Stimulated activated CD4-positive, alpha-beta T cell treated with anti-CD3 and anti-CD28 coated beads, Interleukin-2, amount 100 ng/mL, for 24 hours (primary cell): ENCODE results near the gene USP22.
"Not testable (repeated sequence)": the region's sequence is repeated elsewhere in the genome, so short reads cannot be mapped to it uniquely, and the experiment has no call there.

Source experiments
- DNase-seq, 2 donors: peaks; one replicate each; pipeline ENCODE4 v3.0.0-alpha.2; 2020

Gene USP22

GRCh38 chr17:20986767-20987510 is 55.9 kb downstream of the USP22 start:
- no peak for DNase-seq

GRCh38 chr17:20983359-20983637 is 59.5 kb downstream of the USP22 start:
- no peak for DNase-seq

- DNase-seq = no peak
Measured at GRCh38 chr17:20982589-20983358, 60.0 kb downstream of the USP22 start.

GRCh38 chr17:20981046-20981920 is 61.5 kb downstream of the USP22 start:
- no peak for DNase-seq

- DNase-seq = no peak
Measured at GRCh38 chr17:20979792-20980083, 63.1 kb downstream of the USP22 start.

- DNase-seq = not testable (repeated sequence)
Measured at GRCh38 chr17:20979007-20979791, 63.6 kb downstream of the USP22 start.

- not testable (repeated sequence) for DNase-seq
Measured at GRCh38 chr17:20977609-20978253, 65.1 kb downstream of the USP22 start.

GRCh38 chr17:20975566-20975965 is 67.2 kb downstream of the USP22 start:
- no peak for DNase-seq

- no peak for DNase-seq
Measured at GRCh38 chr17:20970329-20970728, 72.5 kb downstream of the USP22 start.

- no peak for DNase-seq
Measured at GRCh38 chr17:20968913-20969616, 73.7 kb downstream of the USP22 start.

GRCh38 chr17:20967776-20968175 is 75.0 kb downstream of the USP22 start:
- DNase-seq = no peak

GRCh38 chr17:20966870-20967269 is 75.9 kb downstream of the USP22 start:
- DNase-seq = no peak

- no peak for DNase-seq
Measured at GRCh38 chr17:20965492-20965891, 77.3 kb downstream of the USP22 start.

GRCh38 chr17:20961586-20961985 is 81.2 kb downstream of the USP22 start:
- no peak for DNase-seq

GRCh38 chr17:20960871-20961270 is 81.9 kb downstream of the USP22 start:
- no peak for DNase-seq

- no peak for DNase-seq
Measured at GRCh38 chr17:20955427-20956323, 87.1 kb downstream of the USP22 start.

- DNase-seq = no peak
Measured at GRCh38 chr17:20954794-20955193, 88.0 kb downstream of the USP22 start.

- DNase-seq = no peak
Measured at GRCh38 chr17:20952183-20952582, 90.6 kb downstream of the USP22 start.
